ENCODE results near the gene HOXA10.

The HOXA10 gene

GRCh38 chr7:27152816-27153442 is 21.2 kb downstream of the HOXA10 start:
- Histone ChIP-seq H3K4me3 (peak overlapping the region in 2 of 7 experiments; percentile 27 to 38), H3K27ac (peak overlapping the region in 8 of 21 experiments; percentile 31 to 84 (median 71))

GRCh38 chr7:27151931-27152815 is 21.9 kb downstream of the HOXA10 start, which contains the start of gene HOXA3:
TSS of gene HOXA3 (minus strand) at chr7:27152583. CDS start at chr7:27110640, 41,943 bp downstream.
- H3K4me3 ChIP-seq = peak within 1 kb of the TSS; percentile 27 to 43 (median 31)
- peak within 1 kb of the TSS in 9 of 21 experiments; percentile 31 to 84 (median 70) for H3K27ac ChIP-seq

DNA sequence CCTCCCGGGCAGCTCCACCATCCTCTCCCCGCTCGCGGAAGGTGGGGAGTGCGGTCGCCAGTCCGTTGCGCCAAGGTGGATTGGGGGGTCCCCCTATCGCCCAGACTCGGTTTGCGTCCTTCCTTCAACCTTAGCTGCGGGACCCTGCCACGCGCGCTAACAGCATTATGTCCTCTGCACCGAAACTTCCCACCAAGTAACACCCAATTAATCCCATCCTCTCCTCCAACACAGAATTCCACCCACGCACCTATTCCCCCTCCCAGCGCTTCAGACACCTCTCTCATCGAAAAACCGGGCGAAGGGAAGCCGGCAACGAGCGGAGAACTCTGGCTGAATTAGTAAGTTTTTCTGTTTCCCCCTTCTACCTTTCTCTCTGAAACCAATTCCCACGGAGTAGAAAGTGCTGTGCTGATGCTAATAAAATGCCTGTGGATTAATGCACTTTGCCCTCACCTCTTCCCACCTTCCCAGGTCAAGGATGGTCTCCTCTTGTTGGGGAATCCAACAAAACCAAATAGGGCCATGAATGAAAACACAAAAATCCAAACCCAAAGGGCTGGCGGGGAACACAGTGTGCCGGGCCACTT is 22.7 kb downstream of the HOXA10 start:
- peak overlapping the region; percentile 27 to 43 (median 31) for H3K4me3 ChIP-seq
- peak overlapping the region in 9 of 21 experiments; percentile 8 to 84 (median 70) for H3K27ac ChIP-seq

DNA sequence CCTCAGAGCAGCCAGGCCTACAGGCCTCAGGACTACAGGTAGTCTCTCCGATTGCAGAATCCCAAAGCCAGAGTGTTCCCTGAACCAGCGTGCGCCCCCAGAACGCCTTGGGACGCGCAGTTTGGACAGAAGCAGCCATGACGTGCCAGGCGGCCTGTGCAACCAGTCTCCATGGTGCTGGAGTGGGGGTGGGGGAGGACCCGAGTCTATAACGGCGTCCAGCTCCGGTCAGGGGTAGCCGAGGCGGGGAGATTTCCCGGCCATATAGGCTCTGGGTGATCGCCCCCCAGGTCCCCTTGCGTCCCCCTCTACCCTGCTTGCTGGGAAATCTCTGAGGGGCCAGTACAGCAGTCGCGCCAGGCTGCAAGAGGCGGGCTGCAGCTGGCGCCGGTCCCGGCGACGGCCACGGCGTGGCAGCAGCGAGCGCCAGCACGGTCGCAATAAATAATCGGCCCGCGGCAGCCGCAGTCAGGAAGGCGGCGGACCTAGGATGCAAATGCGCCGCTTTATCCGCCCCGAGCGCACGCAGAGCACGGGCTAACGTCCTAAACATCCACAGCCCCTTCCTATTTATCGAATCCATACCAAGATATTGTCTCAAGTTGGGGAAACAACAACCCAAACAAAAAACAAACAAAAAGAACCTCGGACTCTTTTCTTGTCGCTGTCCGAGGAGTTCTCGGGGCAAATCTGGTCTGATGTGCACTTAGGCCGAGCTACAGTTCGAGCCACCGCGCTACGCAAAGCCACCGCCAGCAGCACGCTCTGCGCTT is 23.4 kb downstream of the HOXA10 start:
- Histone ChIP-seq H3K27ac (peak overlapping the region in 17 of 21 experiments; percentile 8 to 84 (median 66)), H3K4me3 (peak overlapping the region; percentile 27 to 43 (median 31))

GRCh38 chr7:27149842-27150567 is 24.1 kb downstream of the HOXA10 start:
- Histone ChIP-seq H3K4me3 (peak overlapping the region; percentile 27 to 43 (median 31)), H3K27ac (peak overlapping the region in 16 of 21 experiments; percentile 12 to 84 (median 62))

- H3K4me3 ChIP-seq = peak overlapping the region in 4 of 7 experiments; percentile 38 to 43 (median 38)
Observed at GRCh38 chr7:27148756-27149641, 25.1 kb downstream of the HOXA10 start.

DNA sequence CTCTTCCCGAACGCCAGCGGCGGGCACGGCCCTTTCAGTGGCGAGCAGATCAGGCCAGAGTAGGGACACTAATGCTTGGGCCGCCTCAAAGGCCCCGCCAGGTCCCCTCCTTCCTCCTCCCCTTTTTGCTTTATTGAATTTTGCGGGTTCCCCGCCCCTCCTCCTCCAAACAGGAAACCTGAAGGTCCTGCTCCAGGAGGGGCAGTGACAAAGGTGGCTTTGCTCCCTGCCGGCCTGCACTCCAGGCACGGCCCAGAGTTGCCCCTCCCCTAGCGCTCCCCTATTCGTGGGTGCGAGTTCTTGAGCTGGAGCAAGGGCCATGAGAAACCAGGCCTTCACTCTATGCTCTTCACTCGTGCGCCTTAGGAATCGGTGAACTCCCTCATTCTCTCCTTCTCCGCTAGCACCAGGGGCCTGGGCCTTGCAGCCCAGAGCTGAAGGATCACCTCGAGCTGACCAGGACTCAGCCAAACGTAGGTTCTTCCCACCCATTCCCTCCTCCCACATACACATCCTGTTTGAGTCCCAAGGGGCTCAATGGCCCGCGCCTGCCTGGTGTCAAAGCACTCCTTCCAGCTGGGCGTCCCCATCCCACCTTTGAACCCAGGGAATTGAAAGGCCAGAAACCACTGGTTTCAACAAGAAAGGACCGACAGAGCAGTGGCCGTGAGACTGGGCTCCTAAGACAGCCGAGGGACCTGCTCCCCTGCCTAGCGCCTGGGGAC is 25.9 kb downstream of the HOXA10 start:
- Histone ChIP-seq H3K27ac (peak overlapping the region in 14 of 21 experiments; percentile 3 to 79 (median 54)), H3K4me3 (peak overlapping the region; percentile 20 to 43 (median 38))

More at GRCh38 chr7:27148756-27149641, 25.1 kb downstream of the HOXA10 start:
- H3K27ac ChIP-seq = peak overlapping the region in 12 of 21 experiments; percentile 3 to 79 (median 67)

DNA sequence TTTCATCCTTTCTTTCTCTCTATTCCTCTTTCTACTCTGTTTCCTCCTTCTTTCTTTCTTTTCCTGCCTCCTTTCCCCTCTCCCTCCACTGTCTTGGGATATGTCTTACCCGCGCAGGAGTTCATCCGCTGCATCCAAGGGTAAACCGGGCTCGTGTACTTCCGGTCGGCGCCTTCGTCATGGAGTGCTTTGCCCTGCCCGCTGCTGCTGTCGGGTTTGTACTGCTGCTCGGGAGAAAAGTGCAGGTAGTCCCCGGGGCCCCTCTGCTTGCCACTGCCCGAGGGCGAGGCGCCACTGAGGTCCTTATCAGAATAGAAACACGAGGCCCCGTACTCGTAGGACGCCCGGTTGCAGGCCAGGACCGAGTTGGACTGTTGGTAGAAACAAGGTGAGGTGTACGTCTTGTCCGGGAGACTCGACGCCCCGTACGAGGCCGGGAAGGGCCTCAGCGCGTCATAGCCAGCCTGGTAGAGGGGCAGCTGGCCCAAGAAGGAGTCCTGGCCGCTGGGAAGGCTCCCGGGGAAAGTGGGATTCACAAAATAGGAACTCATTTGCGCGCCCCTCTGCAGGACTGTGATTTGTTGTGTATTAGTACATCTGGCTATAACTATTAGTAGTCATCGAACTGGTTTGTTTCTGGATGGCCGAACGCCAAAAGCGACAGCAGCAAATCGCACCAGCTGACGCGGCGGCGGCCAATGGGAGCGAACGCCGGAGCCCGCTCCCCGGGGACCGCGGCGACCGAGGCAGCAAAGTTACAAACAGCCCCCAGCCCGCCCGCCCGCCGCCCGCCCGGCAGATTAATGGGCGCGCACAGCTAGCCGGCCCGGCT is 26.7 kb downstream of the HOXA10 start, which contains the start of gene HOXA6:
Gene HOXA6, minus strand, starts transcription at position 576 of the 832 bp plus-strand sequence. Its CDS starts 25 bp downstream, at position 551.
- peak within 1 kb of the TSS in 14 of 21 experiments; percentile 3 to 79 (median 54) for H3K27ac ChIP-seq
- H3K4me3 ChIP-seq = peak within 1 kb of the TSS; percentile 20 to 43 (median 38)

DNA sequence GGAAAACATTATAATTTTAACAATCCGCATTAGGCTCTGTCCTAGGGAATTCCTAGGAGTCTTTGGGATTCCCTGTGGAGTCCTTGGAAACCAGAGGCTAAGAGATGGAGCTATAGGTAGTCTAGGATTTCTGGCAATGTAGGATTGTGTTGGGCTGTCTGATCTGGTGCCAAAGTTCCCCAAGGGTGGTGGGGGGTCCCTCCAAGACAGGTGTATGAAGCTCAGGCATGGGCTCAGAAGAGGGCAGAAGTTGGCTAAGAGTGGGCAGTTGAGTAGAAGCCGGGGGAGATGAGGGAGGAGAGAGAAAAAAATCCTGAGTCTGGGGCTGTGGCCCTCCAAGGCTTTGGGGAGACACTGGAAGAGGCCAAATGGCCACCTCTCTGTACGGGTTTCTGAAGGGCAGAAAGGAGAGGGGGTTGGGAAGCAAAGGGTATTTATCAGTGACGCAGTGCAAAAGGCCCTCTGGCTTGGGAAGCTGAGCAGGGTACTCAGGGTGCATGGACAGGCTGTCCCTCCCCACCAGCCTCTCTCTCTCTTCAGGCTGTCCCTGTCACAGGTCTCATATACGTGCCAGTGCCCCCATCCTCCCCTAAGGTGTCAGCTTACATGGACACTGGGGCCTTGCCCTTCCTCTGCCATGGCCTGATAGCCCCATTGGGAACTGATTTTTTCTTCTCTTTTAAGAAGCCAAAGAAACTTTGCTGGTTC is 27.5 kb downstream of the HOXA10 start:
- Histone ChIP-seq H3K4me3 (no peak overlapping the region), H3K27ac (peak overlapping the region in 5 of 21 experiments; percentile 25 to 79 (median 76))

- no peak overlapping the region for H3K4me3 ChIP-seq
- H3K27ac ChIP-seq = no peak overlapping the region
Observed at GRCh38 chr7:27145914-27146412, 28.2 kb downstream of the HOXA10 start.

GRCh38 chr7:27145165-27145913 is 28.8 kb downstream of the HOXA10 start:
- Histone ChIP-seq H3K27ac (peak overlapping the region in 2 of 21 experiments; percentile 19 to 52), H3K4me3 (no peak overlapping the region)

- no peak overlapping the region for H3K4me3 ChIP-seq
Observed at GRCh38 chr7:27144781-27145164, 29.3 kb downstream of the HOXA10 start.

DNA sequence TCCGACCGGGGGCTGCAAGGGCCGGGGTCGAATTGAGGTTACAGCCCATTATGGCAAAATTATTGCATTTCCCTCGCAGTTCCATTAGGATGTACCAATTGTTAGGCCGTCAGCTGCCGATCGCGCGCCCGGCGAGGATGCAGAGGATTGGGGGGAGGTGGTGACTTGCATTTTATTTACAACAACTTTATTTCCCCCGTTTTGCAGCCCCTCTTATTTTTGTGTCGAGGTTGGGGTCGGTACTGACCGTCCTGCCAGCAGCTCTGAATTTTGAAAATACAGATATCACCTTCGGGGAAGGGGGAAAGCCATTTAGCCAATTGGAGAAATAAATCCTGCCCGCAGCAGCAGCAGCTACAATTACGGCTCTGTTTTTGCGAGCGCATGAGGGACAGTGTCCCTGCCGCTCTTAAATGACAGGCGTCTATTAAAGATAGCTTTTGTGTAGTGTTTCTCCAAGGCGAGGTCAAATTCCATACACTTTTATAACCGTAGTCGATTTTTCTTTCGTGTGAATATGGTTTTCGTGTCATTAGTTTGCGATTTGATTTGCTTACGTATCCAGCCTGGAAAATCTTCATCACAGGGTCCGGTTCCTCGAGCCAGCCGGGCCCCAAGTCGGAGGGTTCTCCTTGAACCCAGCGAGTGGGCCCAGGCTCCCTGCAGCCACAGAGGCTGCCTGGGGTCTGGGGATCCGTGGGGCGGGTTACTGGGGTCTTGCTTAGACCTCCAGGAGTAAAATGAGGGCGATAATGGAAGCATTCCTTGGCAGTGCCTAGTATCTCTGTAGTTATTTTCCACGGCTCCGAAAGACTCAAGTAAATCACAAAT is 30.0 kb downstream of the HOXA10 start:
- peak overlapping the region in 1 of 21 experiments; percentile 77 for H3K27ac ChIP-seq
- H3K4me3 ChIP-seq = peak overlapping the region in 3 of 7 experiments; percentile 36 to 60 (median 56)

More at GRCh38 chr7:27144781-27145164, 29.3 kb downstream of the HOXA10 start:
- peak overlapping the region in 1 of 21 experiments; percentile 52 for H3K27ac ChIP-seq
